Liver (tissue), 3 donors: ENCODE data around the gene LHFPL6.

ENCODE experiments used
- ATF3 ChIP-seq: IDR thresholded peaks from 2 replicates; pipeline ENCODE4 v1.6.1; 2016; ENCODE audit warnings: antibody characterized with exemption
- EGR1 ChIP-seq, 2 donors: IDR thresholded peaks; 2 replicates each; pipeline ENCODE4 v1.6.1; 2016 to 2018; ENCODE audit warnings: antibody characterized with exemption in 2 of 2, low read depth in 2 of 2
- GABPA ChIP-seq, 2 donors: IDR thresholded peaks in 1 of 2; conservative IDR thresholded peaks in 1 of 2; 2 replicates each; pipeline ENCODE4 v1.6.1; 2016; ENCODE audit warnings: antibody characterized with exemption in 2 of 2, mild to moderate bottlenecking in 1 of 2, moderate library complexity in 1 of 2
- HNF4A ChIP-seq, 2 donors: conservative IDR thresholded peaks; 2 replicates each; pipeline ENCODE4 v1.6.1; 2016; ENCODE audit warnings: antibody characterized with exemption in 2 of 2, mild to moderate bottlenecking in 2 of 2
- RAD21 ChIP-seq, 2 donors: IDR thresholded peaks; 2 replicates each; pipeline ENCODE4 v1.6.1; 2016; ENCODE audit warnings: antibody characterized with exemption in 2 of 2, mild to moderate bottlenecking in 2 of 2
- REST ChIP-seq: IDR thresholded peaks from 2 replicates; pipeline ENCODE4 v1.6.1; 2016; ENCODE audit warnings: antibody characterized with exemption, mild to moderate bottlenecking
- RXRA ChIP-seq, 2 donors: IDR thresholded peaks; 2 replicates each; pipeline ENCODE4 v1.6.1; 2017 to 2018; ENCODE audit warnings: antibody characterized with exemption in 2 of 2, mild to moderate bottlenecking in 1 of 2
- YY1 ChIP-seq: IDR thresholded peaks from 2 replicates; pipeline ENCODE4 v1.6.1; 2016; ENCODE audit warnings: antibody characterized with exemption, mild to moderate bottlenecking
- TF ChIP-seq, protein P1 (sequence below): fragments of 150-350 bp; IDR thresholded peaks from 2 replicates; pipeline ENCODE4 v1.5.1; 2017; ENCODE audit warnings: improper control_type of control experiment, low read depth, low read length; ENCODE audit not compliant: missing input control
- donor health status: healthy.
- donor health status: healthy.

DNA sequence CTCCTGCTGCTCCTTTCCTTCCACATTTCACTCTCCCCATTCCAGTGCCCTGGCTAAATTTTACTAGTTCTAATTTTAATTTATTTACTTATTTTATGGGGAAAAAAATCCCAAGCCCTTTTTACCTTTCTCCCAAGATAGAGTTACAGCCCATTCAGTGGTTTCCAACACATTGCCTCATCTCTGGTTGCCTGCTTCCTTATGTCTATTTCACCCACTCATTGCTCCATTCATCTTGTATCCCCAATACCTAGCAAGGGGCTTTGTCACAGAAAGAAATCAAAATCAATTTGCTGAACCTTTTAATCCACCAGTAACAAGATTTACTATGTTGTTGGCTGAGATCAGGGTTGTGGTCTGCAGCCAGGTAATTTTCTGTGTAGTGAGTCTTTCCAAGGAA lies 55.9 kb downstream of the LHFPL6 start:
- TF ChIP-seq, protein P1, sequence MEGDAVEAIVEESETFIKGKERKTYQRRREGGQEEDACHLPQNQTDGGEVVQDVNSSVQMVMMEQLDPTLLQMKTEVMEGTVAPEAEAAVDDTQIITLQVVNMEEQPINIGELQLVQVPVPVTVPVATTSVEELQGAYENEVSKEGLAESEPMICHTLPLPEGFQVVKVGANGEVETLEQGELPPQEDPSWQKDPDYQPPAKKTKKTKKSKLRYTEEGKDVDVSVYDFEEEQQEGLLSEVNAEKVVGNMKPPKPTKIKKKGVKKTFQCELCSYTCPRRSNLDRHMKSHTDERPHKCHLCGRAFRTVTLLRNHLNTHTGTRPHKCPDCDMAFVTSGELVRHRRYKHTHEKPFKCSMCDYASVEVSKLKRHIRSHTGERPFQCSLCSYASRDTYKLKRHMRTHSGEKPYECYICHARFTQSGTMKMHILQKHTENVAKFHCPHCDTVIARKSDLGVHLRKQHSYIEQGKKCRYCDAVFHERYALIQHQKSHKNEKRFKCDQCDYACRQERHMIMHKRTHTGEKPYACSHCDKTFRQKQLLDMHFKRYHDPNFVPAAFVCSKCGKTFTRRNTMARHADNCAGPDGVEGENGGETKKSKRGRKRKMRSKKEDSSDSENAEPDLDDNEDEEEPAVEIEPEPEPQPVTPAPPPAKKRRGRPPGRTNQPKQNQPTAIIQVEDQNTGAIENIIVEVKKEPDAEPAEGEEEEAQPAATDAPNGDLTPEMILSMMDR: no peak
- TF ChIP-seq RXRA (IDR thresholded peaks at IDR 0.05) (no peak), YY1 (no peak), EGR1 (IDR thresholded peaks at IDR 0.05; ENCODE audit: low read depth in 2 of 2) (no peak), HNF4A (conservative IDR thresholded peaks at IDR 0.05) (no peak), REST (no peak), GABPA (IDR thresholded peaks at IDR 0.05 in 1 of 2, conservative IDR thresholded peaks at IDR 0.05 in 1 of 2) (no peak), ATF3 (no peak), RAD21 (IDR thresholded peaks at IDR 0.05) (no peak)
